Uterus (tissue), 4 donors: ENCODE results near the gene PAPPA2. TPM values are rescaled to one million over a fixed set of nuclear protein-coding genes. Genes with fewer than 3 reads are reported as not detected.
A peak's percentile ranks its signal among the peaks of the same experiment; 100 is the strongest.

Source experiments
- DNase-seq, 2 donors: peaks; one replicate each; pipeline ENCODE4 v3.0.0-alpha.2; 2019 to 2020
- H3K27ac ChIP-seq, 2 donors: fragments of 200-600 bp; sonication (generic); 1 replicate in 1 of 2; 2 replicates in 1 of 2; pipeline ENCODE4 v1.5.1; 2016 to 2018
- H3K27me3 ChIP-seq, 2 donors: fragments of 200-600 bp; sonication (generic); one replicate each; pipeline ENCODE4 v1.5.1; 2018 to 2019; ENCODE audit warnings: control low read depth in 1 of 2
- H3K36me3 ChIP-seq, 2 donors: fragments of 200-600 bp; sonication (generic); one replicate each; pipeline ENCODE4 v1.5.1; 2019; ENCODE audit warnings: control low read depth in 1 of 2
- H3K4me1 ChIP-seq, 2 donors: fragments of 200-600 bp; sonication (generic); one replicate each; pipeline ENCODE4 v1.5.1; 2018 to 2019; ENCODE audit warnings: control low read depth in 1 of 2
- H3K4me3 ChIP-seq, 2 donors: fragments of 200-600 bp; sonication (generic); 1 replicate in 1 of 2; 2 replicates in 1 of 2; pipeline ENCODE4 v1.5.1; 2018 to 2019; ENCODE audit warnings: mild to moderate bottlenecking in 1 of 2
- H3K9me3 ChIP-seq, 2 donors: fragments of 200-600 bp; sonication (generic); one replicate each; pipeline ENCODE4 v1.5.1; 2019; ENCODE audit warnings: control low read depth in 1 of 2
- POLR2A ChIP-seq, 2 donors: fragments of 450-650 bp; IDR thresholded peaks; one replicate each; pipeline ENCODE4 v1.6.1; 2016; ENCODE audit warnings: antibody characterized with exemption in 2 of 2, mild to moderate bottlenecking in 1 of 2, moderate library complexity in 1 of 2
- intact Hi-C: fragments of 100-400 bp; cut with DNase I; formaldehyde crosslinking; loops from one replicate; pipeline ENCODE4 v1.15.1; 2023; ENCODE audit warnings: low total_unique reads
- total RNA-seq, 4 donors: library from RNA; depleted of rRNA in 3 of 4; stranded (reverse); fragments of >200 nt in 3 of 4; gene quantifications; one replicate each; pipeline versions ENCODE4 v1.1.0 to v1.2.4, GENCODE V29; 2014 to 2023
- TF ChIP-seq, protein P1 (sequence below), 4 experiments: fragments of 200-600 bp in 2 of 4; fragments of 450-650 bp in 2 of 4; sonication (generic) in 2 of 4; IDR thresholded peaks; one replicate each; pipeline ENCODE4 v1.5.1; 2016 to 2019; ENCODE audit warnings: antibody characterized with exemption in 4 of 4, mild to moderate bottlenecking in 2 of 4, moderate library complexity in 1 of 4
- donor health status: DM: yes; HTN: yes; CAD: no.

Gene PAPPA2
- total RNA-seq, 4 donors from 2014 or later: 0.51 to 4.0 (median 0.73) TPM; not detected in 1

- peak in 1 of 2 donors; percentile 47 for DNase-seq
- Histone ChIP-seq H3K36me3 (no peaks in the 10 kb centered on the region), H3K4me1 (peaks cover 0 to 10% of the 10 kb centered on the region in 2 donors), H3K27me3 (no peaks in the 10 kb centered on the region), H3K9me3 (no peaks in the 10 kb centered on the region), H3K4me3 (no peak overlapping the region), H3K27ac (peak overlapping the region; percentile 10 to 20)
- TF ChIP-seq POLR2A (IDR thresholded peaks at IDR 0.05): no peak
- TF ChIP-seq, protein P1, sequence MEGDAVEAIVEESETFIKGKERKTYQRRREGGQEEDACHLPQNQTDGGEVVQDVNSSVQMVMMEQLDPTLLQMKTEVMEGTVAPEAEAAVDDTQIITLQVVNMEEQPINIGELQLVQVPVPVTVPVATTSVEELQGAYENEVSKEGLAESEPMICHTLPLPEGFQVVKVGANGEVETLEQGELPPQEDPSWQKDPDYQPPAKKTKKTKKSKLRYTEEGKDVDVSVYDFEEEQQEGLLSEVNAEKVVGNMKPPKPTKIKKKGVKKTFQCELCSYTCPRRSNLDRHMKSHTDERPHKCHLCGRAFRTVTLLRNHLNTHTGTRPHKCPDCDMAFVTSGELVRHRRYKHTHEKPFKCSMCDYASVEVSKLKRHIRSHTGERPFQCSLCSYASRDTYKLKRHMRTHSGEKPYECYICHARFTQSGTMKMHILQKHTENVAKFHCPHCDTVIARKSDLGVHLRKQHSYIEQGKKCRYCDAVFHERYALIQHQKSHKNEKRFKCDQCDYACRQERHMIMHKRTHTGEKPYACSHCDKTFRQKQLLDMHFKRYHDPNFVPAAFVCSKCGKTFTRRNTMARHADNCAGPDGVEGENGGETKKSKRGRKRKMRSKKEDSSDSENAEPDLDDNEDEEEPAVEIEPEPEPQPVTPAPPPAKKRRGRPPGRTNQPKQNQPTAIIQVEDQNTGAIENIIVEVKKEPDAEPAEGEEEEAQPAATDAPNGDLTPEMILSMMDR (IDR thresholded peaks at IDR 0.05): no peak
- intact Hi-C loops: no loop called here
Measured at GRCh38 chr1:176577646-176578197, 114.7 kb downstream of the PAPPA2 start.

DNA sequence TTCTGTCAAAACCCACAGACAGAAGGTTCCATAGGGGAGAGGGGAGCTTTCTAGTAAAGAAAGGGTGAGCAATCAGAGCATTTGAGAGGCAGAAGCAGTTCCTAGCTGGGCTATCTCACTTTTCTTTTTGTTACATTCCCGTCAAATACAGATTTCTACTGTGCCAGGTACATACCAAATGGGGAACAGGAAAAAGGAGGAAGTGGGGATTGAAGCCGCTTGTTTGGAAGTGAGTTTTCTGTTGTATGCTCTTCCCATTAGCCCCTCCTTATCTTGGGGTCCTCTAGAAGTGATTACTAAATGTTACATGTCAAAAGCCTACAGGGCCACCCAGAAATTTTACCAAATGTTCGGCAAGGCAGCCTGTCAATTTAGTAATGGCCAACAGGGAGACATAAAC, 116.1 kb downstream of the PAPPA2 start:
- H3K27me3 ChIP-seq: no peaks in the 10 kb centered on the region
- peaks cover 0 to 10% of the 10 kb centered on the region in 2 donors for H3K4me1 ChIP-seq
- H3K4me3 ChIP-seq: no peak overlapping the region
- no peak overlapping the region for H3K27ac ChIP-seq
- DNase-seq: no peak
- no peaks in the 10 kb centered on the region for H3K9me3 ChIP-seq
- TF ChIP-seq POLR2A (IDR thresholded peaks at IDR 0.05): no peak
- TF ChIP-seq, protein P1 (IDR thresholded peaks at IDR 0.05): no peak
- H3K36me3 ChIP-seq: no peaks in the 10 kb centered on the region
- intact Hi-C loops: no loop called here

DNA sequence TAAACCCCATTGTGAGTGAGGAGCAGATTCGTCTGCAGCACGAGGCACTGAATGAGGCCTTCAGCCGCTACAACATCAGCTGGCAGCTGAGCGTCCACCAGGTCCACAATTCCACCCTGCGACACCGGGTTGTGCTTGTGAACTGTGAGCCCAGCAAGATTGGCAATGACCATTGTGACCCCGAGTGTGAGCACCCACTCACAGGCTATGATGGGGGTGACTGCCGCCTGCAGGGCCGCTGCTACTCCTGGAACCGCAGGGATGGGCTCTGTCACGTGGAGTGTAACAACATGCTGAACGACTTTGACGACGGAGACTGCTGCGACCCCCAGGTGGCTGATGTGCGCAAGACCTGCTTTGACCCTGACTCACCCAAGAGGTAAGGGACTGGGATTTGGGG, 132.2 kb downstream of the PAPPA2 start:
- H3K4me3 ChIP-seq: no peak overlapping the region
- no peaks in the 10 kb centered on the region for H3K4me1 ChIP-seq
- H3K36me3 ChIP-seq: no peaks in the 10 kb centered on the region
- DNase-seq: no peak
- no peaks in the 10 kb centered on the region for H3K9me3 ChIP-seq
- H3K27ac ChIP-seq: no peak overlapping the region
- H3K27me3 ChIP-seq: no peaks in the 10 kb centered on the region
- TF ChIP-seq, protein P1 (IDR thresholded peaks at IDR 0.05): no peak
- no peak for TF ChIP-seq POLR2A (IDR thresholded peaks at IDR 0.05)
- intact Hi-C loops: no loop called here

GRCh38 chr1:176601348-176601747, 138.4 kb downstream of the PAPPA2 start:
- Histone ChIP-seq H3K4me1 (no peaks in the 10 kb centered on the region), H3K27me3 (no peaks in the 10 kb centered on the region), H3K36me3 (no peaks in the 10 kb centered on the region), H3K9me3 (no peaks in the 10 kb centered on the region), H3K27ac (no peak overlapping the region), H3K4me3 (no peak overlapping the region)
- intact Hi-C loops: no loop called here
- TF ChIP-seq POLR2A (IDR thresholded peaks at IDR 0.05): no peak
- TF ChIP-seq, protein P1 (IDR thresholded peaks at IDR 0.05): no peak
- no peak for DNase-seq

DNA sequence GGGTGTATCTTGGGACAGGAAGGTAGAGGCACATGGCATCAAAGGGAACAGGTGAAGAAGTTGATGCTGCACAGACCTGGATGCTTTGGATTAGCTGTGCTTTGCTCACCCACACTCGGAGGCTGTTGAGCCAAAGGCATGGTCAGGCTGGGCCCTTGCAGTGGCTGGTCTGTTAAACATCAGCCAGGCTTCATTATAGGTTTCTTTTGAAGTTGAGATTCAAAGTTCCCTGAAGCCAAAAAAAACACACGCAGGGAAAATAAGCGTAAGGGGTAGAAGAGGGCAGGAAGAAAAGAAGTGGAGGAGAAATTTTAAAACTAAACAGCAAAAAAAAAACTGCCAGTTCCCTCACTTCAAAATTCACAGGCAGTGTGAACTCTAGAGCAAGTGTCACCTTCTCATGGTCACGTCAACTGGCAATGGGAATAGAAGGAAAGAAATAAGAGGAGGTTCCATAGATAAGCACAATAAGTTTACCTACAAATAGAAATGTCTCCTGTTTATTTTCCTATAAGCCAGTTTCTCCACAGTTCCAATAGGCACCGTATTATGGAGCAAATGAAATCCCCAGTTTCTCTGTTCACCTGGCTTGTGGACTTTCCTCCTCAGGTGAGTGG, 139.5 kb downstream of the PAPPA2 start:
- intact Hi-C loops: no loop called here

More for the DNA sequence above, 139.5 kb downstream of the PAPPA2 start:
- Histone ChIP-seq H3K27ac (no peak overlapping the region), H3K4me1 (no peaks in the 10 kb centered on the region), H3K36me3 (no peaks in the 10 kb centered on the region), H3K27me3 (no peaks in the 10 kb centered on the region), H3K9me3 (no peaks in the 10 kb centered on the region), H3K4me3 (no peak overlapping the region)
- TF ChIP-seq, protein P1 (IDR thresholded peaks at IDR 0.05): no peak
- no peak for TF ChIP-seq POLR2A (IDR thresholded peaks at IDR 0.05)
- no peak for DNase-seq
